GM19467 (cell line): ENCODE data around the gene OR7C2.

Source experiments
- ATAC-seq: cut with Tn5 transposase; IDR thresholded peaks from one replicate; pipeline ENCODE4 v1.9.1; 2021; ENCODE audit warnings: mild to moderate bottlenecking, moderate library complexity; ENCODE audit not compliant: unreplicated experiment

Gene OR7C2

DNA sequence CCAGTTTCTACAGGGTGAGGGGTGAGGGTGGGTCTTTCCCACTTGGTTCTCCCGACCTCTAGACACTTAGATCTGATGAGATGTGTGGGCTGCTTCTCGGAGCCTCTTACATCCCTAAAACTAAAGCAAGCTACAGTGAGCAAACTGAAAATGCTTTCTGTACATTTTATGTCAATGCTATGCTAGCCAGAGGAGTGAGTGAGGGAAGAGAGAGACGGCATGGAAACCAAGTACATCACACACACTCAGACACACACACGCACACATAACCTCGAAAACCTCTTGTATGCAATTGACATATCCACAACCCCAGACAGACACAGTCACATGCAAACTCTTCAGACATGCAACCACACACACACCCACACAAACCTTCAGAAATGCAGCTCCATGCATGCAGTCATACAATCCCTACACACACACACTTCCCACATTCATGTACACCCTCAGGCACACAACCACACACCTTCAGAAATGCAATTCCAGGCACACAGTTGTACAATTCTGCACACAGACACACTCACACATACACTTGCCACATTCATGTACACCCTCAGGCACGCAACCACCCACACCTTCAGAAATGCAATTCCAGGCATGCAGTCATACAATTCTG, 37.0 kb downstream of the OR7C2 start:
- ATAC-seq = no peak

DNA sequence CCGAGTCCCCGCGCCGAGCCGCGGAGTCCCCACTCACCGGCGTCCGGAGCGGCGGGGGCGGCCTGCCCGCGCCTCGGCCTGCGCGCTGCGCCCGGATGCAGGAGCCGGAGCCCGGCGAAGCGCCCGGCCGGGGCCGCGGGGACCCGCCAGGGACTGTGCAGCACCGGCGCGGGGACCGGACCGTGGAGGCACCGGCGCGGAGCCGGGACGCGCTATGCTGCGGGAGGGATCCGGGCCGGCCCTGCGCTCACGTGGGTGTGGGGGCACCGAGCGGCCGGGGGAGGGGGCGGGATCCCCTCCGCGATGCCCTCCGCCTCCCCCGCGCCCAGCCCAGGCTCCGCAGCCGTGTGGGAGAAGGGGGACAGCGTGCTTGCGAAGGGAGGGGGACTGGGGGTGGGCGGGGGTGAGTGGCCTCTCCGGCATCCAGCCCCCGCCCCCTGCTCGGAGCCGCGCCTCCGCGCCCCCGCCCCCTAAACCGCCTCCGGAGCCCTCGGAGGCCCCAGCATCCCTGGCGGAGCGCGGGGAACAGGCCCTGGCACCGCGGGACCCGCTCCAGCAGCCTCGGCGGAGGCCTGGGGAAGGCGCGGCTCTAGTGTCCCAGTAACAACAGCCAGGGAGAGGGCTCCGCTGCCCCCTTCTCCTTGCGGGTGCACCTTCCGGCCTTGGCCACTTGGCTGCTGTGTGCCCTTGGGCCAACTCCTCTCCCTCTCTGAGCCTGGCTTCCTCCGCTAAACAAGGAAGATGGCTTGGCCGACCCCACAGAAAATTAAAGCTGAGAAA, 38.4 kb downstream of the OR7C2 start, which contains the start of gene SLC1A6:
Gene SLC1A6, minus strand, starts transcription at position 389 of the 780 bp plus-strand sequence. CDS start 6,954 bp downstream, outside the sequence.
- no peak for ATAC-seq

DNA sequence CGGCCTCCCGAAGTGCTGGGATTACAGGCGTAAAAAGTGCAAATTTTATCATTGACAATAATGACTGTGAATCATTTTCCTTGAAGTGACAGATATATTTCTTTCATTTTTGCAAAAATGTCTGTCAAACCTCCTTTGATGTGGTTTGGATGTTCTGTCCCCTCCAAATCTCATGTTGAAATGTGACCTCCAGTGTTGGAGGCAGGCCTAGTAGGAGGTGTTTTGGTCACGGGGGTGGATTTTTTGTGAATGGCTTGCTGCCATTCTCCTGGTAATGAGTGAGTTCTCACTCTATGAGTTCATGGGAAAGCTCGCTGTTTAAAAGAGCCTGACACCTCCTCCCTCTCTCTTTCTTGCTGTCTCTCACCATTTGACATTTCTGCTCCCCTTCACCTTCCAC, 43.8 kb downstream of the OR7C2 start:
- no peak for ATAC-seq
